HepG2 (cell line): ENCODE measurements around the gene A3GALT2. TPM values are rescaled to one million over a fixed set of nuclear protein-coding genes. Genes with fewer than 3 reads are reported as not detected.

Experiments used
- CREB3 ChIP-seq: sonication (generic); formaldehyde crosslinking; IDR thresholded peaks from 2 replicates; pipeline ENCODE4 v1.5.0; 2020; ENCODE audit warnings: missing genetic modification reagents
- GTF2F1 ChIP-seq: fragments of 150-350 bp; IDR thresholded peaks from 2 replicates; pipeline ENCODE4 v1.6.1; 2014; ENCODE audit warnings: low read length
- IKZF1 ChIP-seq: fragments of 450-650 bp; IDR thresholded peaks from 2 replicates; pipeline ENCODE4 v1.7.1; 2016
- KDM3A ChIP-seq: IDR thresholded peaks from 2 replicates; pipeline ENCODE4 v1.6.1; 2018; ENCODE audit warnings: low read depth, missing compliant biosample characterization
- MAF1 ChIP-seq: sonication (generic); formaldehyde crosslinking; IDR thresholded peaks from 2 replicates; pipeline ENCODE4 v1.5.0; 2020; ENCODE audit warnings: missing genetic modification reagents, borderline replicate concordance
- MEIS2 ChIP-seq: sonication (generic); formaldehyde crosslinking; IDR thresholded peaks from 2 replicates; pipeline ENCODE4 v1.9.0; 2021; ENCODE audit warnings: mild to moderate bottlenecking, missing genetic modification reagents
- MIER2 ChIP-seq: IDR thresholded peaks from 2 replicates; pipeline ENCODE4 v1.6.1; 2016; ENCODE audit warnings: missing biosample characterization, missing genetic modification reagents
- MLX ChIP-seq: IDR thresholded peaks from 2 replicates; pipeline ENCODE4 v1.6.1; 2016
- RARA ChIP-seq: IDR thresholded peaks from 2 replicates; pipeline ENCODE4 v1.6.1; 2016; ENCODE audit warnings: missing genetic modification reagents, missing compliant biosample characterization
- SIN3A ChIP-seq: IDR thresholded peaks from 2 replicates; pipeline ENCODE4 v1.6.1; 2011; ENCODE audit warnings: low read depth, mild to moderate bottlenecking, control low read depth, low read length, borderline replicate concordance
- SOX5 ChIP-seq: IDR thresholded peaks from 2 replicates; pipeline ENCODE4 v1.6.1; 2016; ENCODE audit warnings: borderline replicate concordance
- SP2 ChIP-seq: sonication (generic); formaldehyde crosslinking; IDR thresholded peaks from 2 replicates; pipeline ENCODE4 v1.5.1; 2020; ENCODE audit warnings: mild to moderate bottlenecking, missing genetic modification reagents
- ZKSCAN8 ChIP-seq: IDR thresholded peaks from 2 replicates; pipeline ENCODE4 v1.6.1; 2016; ENCODE audit warnings: borderline replicate concordance, missing genetic modification reagents, missing compliant biosample characterization
- ZNF580 ChIP-seq: IDR thresholded peaks from 2 replicates; pipeline ENCODE4 v1.6.1; 2016; ENCODE audit warnings: low read depth, borderline replicate concordance
- polyA plus RNA-seq, 8 experiments: library from polyadenylated mRNA; depleted of rRNA in 3 of 8; stranded (reverse) in 7 of 8; unstranded in 1 of 8; fragments of >200 nt; fragmentation: Illumina TruSeq in 4 of 8; extraction: Trizol in 4 of 8; gene quantifications; 2 replicates each; pipeline versions ENCODE4 v1.2.1 to v1.2.3, GENCODE V29; 2011 to 2016; ENCODE audit warnings: low read depth in 4 of 8, missing spikeins in 1 of 8, mixed read lengths in 1 of 8; ENCODE audit not compliant: insufficient read depth in 1 of 8
- total RNA-seq, 5 experiments: library from RNA; depleted of rRNA; stranded (reverse); fragments of >200 nt; fragmentation: Illumina TruSeq; extraction: Trizol; gene quantifications; 2 replicates each; pipeline ENCODE4 v1.2.3, GENCODE V29; 2016; ENCODE audit warnings: low read depth in 1 of 5
- TF ChIP-seq, protein P1 (sequence below): sonication (generic); formaldehyde crosslinking; IDR thresholded peaks from 2 replicates; pipeline ENCODE4 v1.5.1; 2020; ENCODE audit warnings: mild to moderate bottlenecking, missing genetic modification reagents, borderline replicate concordance
- TF ChIP-seq, protein P2 (sequence below): sonication (generic); formaldehyde crosslinking; IDR thresholded peaks from 2 replicates; pipeline ENCODE4 v1.5.1; 2020; ENCODE audit warnings: mild to moderate bottlenecking, moderate library complexity, missing genetic modification reagents
- TF ChIP-seq, protein P3 (sequence below): IDR thresholded peaks from 2 replicates; pipeline ENCODE4 v1.6.1; 2016; ENCODE audit warnings: missing compliant biosample characterization, missing genetic modification reagents, borderline replicate concordance

The A3GALT2 gene
- total and polyA plus RNA-seq, 2 of the 13 experiments (the other 11 are each of a cell fraction or from before 2014, with no cell fraction given), result not detected

DNA sequence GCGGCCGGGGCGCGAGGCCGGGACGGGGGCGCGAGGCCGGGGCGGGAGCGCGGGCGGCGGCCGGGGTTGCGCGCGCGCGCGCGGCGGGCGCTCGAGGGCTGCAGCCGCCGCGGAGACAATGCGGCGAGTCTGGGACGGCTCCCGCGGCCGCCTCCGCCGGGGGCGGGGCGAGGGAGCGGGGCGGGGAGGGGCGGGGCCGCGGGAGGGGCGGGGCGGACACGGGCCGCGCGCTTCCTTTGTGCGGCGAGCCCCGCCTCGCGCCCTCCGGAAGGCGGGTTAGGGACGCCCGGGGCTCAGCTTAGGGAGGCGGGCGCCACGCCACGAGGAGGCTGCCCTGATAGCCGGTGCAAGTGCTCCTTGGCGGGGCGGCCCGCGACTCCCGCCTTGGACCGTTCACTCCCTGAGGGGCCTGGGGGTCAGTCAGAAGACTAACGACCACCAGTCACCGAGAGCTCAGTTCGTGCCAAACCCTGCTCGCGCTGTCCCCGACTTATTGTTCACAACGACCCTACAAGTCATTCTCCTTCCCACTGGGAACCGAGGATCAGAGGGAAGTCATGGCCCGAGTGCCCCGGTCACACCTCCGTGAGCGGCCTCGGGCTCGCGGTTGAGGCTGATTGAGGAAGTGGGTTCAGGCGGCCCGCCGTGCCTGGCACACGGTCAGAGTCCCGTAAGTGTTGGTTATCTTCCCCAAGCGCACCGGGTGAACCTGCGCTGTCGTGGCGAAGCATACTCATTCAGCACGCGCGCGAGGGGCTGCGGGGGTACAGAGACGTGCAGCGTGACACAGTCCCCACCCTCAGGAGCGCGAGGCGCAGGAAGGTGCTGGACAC, 29.1 kb upstream of the A3GALT2 start (continued):
- TF ChIP-seq, protein P1, sequence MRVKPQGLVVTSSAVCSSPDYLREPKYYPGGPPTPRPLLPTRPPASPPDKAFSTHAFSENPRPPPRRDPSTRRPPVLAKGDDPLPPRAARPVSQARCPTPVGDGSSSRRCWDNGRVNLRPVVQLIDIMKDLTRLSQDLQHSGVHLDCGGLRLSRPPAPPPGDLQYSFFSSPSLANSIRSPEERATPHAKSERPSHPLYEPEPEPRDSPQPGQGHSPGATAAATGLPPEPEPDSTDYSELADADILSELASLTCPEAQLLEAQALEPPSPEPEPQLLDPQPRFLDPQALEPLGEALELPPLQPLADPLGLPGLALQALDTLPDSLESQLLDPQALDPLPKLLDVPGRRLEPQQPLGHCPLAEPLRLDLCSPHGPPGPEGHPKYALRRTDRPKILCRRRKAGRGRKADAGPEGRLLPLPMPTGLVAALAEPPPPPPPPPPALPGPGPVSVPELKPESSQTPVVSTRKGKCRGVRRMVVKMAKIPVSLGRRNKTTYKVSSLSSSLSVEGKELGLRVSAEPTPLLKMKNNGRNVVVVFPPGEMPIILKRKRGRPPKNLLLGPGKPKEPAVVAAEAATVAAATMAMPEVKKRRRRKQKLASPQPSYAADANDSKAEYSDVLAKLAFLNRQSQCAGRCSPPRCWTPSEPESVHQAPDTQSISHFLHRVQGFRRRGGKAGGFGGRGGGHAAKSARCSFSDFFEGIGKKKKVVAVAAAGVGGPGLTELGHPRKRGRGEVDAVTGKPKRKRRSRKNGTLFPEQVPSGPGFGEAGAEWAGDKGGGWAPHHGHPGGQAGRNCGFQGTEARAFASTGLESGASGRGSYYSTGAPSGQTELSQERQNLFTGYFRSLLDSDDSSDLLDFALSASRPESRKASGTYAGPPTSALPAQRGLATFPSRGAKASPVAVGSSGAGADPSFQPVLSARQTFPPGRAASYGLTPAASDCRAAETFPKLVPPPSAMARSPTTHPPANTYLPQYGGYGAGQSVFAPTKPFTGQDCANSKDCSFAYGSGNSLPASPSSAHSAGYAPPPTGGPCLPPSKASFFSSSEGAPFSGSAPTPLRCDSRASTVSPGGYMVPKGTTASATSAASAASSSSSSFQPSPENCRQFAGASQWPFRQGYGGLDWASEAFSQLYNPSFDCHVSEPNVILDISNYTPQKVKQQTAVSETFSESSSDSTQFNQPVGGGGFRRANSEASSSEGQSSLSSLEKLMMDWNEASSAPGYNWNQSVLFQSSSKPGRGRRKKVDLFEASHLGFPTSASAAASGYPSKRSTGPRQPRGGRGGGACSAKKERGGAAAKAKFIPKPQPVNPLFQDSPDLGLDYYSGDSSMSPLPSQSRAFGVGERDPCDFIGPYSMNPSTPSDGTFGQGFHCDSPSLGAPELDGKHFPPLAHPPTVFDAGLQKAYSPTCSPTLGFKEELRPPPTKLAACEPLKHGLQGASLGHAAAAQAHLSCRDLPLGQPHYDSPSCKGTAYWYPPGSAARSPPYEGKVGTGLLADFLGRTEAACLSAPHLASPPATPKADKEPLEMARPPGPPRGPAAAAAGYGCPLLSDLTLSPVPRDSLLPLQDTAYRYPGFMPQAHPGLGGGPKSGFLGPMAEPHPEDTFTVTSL (CRISPR knock-in tag), result no peak
- TF ChIP-seq GTF2F1, result no peak
- TF ChIP-seq KDM3A (CRISPR knock-in tag), result 0 out of 2 replicates have a peak, but pooled peaks have one; percentile 50
- TF ChIP-seq MEIS2 (CRISPR knock-in tag), result peak; percentile 59
- TF ChIP-seq, protein P2, sequence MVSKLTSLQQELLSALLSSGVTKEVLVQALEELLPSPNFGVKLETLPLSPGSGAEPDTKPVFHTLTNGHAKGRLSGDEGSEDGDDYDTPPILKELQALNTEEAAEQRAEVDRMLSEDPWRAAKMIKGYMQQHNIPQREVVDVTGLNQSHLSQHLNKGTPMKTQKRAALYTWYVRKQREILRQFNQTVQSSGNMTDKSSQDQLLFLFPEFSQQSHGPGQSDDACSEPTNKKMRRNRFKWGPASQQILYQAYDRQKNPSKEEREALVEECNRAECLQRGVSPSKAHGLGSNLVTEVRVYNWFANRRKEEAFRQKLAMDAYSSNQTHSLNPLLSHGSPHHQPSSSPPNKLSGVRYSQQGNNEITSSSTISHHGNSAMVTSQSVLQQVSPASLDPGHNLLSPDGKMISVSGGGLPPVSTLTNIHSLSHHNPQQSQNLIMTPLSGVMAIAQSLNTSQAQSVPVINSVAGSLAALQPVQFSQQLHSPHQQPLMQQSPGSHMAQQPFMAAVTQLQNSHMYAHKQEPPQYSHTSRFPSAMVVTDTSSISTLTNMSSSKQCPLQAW (CRISPR knock-in tag), result peak; percentile 62; the same call in 1 of the 2 replicates
- TF ChIP-seq SOX5 (CRISPR knock-in tag), result peak; percentile 51; the same call in 1 of the 2 replicates
- no peak for TF ChIP-seq ZNF580
- no peak for TF ChIP-seq CREB3 (CRISPR knock-in tag)
- no peak for TF ChIP-seq SP2 (CRISPR knock-in tag)
- no peak for TF ChIP-seq MAF1 (CRISPR knock-in tag)
- no peak for TF ChIP-seq MIER2 (CRISPR knock-in tag)
- TF ChIP-seq ZKSCAN8 (CRISPR knock-in tag), result 0 out of 2 replicates have a peak, but pooled peaks have one; percentile 43
- TF ChIP-seq RARA (CRISPR knock-in tag), result peak; percentile 50; the same call in 1 of the 2 replicates
- peak; percentile 73; the same call in 1 of the 2 replicates for TF ChIP-seq SIN3A
- TF ChIP-seq MLX (CRISPR knock-in tag), result no peak; the same call in 1 of the 2 replicates
- no peak for TF ChIP-seq IKZF1
- TF ChIP-seq, protein P3, sequence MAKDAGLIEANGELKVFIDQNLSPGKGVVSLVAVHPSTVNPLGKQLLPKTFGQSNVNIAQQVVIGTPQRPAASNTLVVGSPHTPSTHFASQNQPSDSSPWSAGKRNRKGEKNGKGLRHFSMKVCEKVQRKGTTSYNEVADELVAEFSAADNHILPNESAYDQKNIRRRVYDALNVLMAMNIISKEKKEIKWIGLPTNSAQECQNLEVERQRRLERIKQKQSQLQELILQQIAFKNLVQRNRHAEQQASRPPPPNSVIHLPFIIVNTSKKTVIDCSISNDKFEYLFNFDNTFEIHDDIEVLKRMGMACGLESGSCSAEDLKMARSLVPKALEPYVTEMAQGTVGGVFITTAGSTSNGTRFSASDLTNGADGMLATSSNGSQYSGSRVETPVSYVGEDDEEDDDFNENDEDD (CRISPR knock-in tag), result peak; percentile 75
